T47D (cell line): Measurements from ENCODE around the gene INPP4A.
"Not testable (repeated sequence)": the region's sequence is repeated elsewhere in the genome, so short reads cannot be mapped to it uniquely, and the experiment has no call there.

Experiments used
- DNase-seq, 2 experiments: peaks; one replicate each; pipeline versions ENCODE4 v3.0.0 to v3.0.0-alpha.2; 2011 to 2012; ENCODE audit warnings: low read depth in 1 of 2, low spot score in 1 of 2
- JUND ChIP-seq: IDR thresholded peaks from 2 replicates; pipeline ENCODE4 v1.6.1; 2012; ENCODE audit warnings: low read depth
- in situ Hi-C: cut with HindIII; loops from 2 replicates; pipeline ENCODE4 v1.10.0; 2016; ENCODE audit warnings: low sequenced_read_pairs, low pct_unique_long_range_greater_than_20kb

INPP4A gene

DNA sequence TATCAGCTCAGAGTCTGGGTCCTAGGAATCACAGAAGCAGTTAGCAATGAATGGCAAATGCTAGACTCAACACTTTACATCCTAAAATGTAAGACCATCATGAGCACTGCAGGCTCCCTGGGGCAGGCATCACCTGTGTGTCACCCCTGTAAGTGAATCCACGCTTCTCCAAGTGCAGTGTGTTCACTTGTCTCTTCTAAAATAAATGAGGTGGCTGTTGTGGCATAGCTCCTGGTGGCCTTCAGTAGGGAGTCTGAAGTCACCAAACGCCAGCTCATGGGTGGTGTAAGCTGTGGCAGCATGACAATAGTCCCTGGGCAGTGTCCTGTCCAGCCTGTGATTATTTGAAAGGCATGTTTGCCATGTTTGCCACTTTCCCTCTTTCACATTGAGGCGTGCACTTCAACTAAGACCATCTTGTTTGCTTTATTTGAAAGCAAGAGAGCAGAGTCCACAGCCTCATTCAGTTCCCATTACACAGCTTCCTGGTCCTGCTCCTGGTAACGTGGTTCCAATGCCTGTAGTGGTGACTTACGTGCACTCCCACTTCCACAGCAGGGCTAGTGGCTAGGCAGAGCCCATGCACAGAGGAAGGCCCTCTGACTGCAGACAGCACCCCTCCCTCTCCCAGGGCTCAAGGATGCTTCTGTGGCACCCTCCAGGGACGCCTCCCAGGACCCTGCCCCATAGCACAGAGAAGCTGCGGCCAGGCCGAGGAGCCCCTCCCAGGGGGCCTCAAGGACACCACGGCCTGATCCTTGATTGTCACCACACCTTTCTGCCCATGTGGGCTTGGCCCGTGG, 139.4 kb downstream of the INPP4A start:
- TF ChIP-seq JUND = no peak
- DNase-seq = no peak
- in situ Hi-C loops = no loop called here

- in situ Hi-C loops = no loop called here
- no peak for TF ChIP-seq JUND
- DNase-seq = no peak
Observed at GRCh38 chr2:98585386-98585785, 140.7 kb downstream of the INPP4A start.

DNA sequence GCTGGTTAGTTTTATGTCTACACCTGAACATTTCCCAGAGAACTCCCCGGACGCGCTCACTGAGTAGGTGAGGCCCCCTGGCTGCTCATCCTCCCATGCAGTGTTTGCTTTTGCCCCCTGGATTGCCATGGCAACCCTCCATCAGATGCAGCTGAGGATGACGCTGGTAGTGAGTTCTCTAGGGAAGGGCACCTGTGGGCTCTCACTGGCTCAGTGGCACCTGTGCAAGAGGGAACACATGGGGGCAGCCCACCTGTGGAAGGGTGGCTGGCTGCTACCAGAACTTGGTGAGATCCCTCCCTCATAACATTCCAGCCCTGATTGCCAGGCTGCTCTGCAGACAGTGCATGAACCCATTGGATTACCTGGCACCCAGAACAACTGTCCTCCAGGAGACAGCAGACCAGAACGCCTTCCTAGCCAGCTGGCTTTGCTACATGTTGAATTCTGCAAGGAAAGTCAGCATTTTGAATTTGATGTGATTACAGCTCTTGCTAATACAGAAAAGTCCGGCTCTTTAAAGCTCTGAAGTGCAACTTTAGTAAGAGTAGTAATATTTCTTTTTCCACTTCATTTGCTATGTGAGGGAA, 142.0 kb downstream of the INPP4A start:
- no peak for TF ChIP-seq JUND
- in situ Hi-C loops = no loop called here
- DNase-seq = no peak

GRCh38 chr2:98588880-98589431, 144.3 kb downstream of the INPP4A start:
- no peak for TF ChIP-seq JUND
- no peak for DNase-seq
- in situ Hi-C loops = no loop called here

GRCh38 chr2:98589489-98589888, 144.8 kb downstream of the INPP4A start:
- DNase-seq = no peak
- no peak for TF ChIP-seq JUND
- in situ Hi-C loops = no loop called here

DNA sequence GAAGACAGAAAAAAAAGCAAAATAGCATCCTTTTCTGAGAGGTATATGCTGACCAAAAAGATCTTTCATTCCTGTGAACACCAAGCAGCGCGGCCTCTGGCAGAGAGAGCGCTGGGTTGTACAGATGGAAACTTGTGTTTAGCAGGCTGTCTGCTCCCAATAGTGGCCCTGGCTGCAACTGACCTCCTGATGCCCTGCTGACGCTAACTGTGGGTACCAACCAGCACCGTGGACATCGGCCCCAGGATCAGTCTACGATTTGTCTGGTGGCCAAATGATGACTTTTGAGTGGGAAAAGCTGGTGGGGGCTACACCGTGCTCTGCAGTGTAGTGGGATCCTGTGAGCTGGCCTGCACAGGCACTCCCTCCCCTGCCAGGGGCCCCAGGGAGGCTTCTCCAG, 147.9 kb downstream of the INPP4A start:
- in situ Hi-C loops = no loop called here
- DNase-seq = no peak
- TF ChIP-seq JUND = no peak

- DNase-seq, in situ Hi-C loops: not testable (repeated sequence)
Observed at GRCh38 chr2:98594665-98595064, 150.0 kb downstream of the INPP4A start.

- peak in 1 of 2 experiments; percentile 28 for DNase-seq
- in situ Hi-C loops = no loop called here
Observed at GRCh38 chr2:98598781-98599428, 154.2 kb downstream of the INPP4A start.

DNA sequence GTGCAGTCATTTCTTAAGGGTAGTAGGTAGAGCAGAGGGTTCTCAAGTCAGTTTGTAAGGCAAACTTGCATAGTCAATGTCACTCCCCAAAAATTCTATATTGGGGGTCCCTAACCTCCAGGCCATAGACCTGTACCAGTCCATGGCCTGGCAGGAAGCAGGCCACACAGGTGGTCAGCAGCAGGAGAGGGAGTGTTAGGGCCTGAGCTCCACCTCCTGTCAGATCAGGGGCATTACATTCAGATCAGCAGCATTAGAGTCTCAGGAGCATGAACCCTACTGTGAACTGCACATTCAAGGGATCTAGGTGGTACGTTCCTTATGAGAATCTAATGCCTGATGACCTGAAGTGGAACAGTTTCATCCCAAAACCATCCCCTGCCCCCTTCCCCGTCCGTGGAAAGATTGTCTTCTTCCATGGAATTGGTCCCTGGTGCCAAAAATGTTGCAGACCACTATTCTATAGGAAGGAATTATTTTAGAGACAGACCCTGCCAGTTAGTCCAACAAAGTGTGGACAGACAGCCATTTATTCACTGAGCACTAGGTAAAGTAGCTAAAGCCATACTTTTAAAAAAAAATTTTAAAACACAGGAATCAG, 157.0 kb downstream of the INPP4A start:
- DNase-seq = peak; percentile 11 to 54
- no peak for TF ChIP-seq JUND
- in situ Hi-C loops = no loop called here

More at GRCh38 chr2:98598781-98599428, 154.2 kb downstream of the INPP4A start:
- no peak for TF ChIP-seq JUND

GRCh38 chr2:98604547-98604946, 159.9 kb downstream of the INPP4A start:
- in situ Hi-C loops = no loop called here
- TF ChIP-seq JUND = no peak
- DNase-seq = no peak

- TF ChIP-seq JUND = no peak
- no peak for DNase-seq
- in situ Hi-C loops = no loop called here
Observed at GRCh38 chr2:98605076-98605475, 160.4 kb downstream of the INPP4A start.

GRCh38 chr2:98606431-98606830, 161.8 kb downstream of the INPP4A start:
- no peak for TF ChIP-seq JUND
- in situ Hi-C loops = no loop called here

GRCh38 chr2:98607104-98607503, 162.4 kb downstream of the INPP4A start:
- TF ChIP-seq JUND = no peak

More at GRCh38 chr2:98606431-98606830, 161.8 kb downstream of the INPP4A start:
- DNase-seq = no peak

More at GRCh38 chr2:98607104-98607503, 162.4 kb downstream of the INPP4A start:
- no peak for DNase-seq
- in situ Hi-C loops = no loop called here
